Tibial nerve (tissue), 4 donors: ENCODE results near the gene PEX3. TPM values are rescaled to one million over a fixed set of nuclear protein-coding genes. Genes with fewer than 3 reads are reported as not detected.

Source experiments
- DNase-seq, 2 donors: peaks; one replicate each; pipeline ENCODE4 v3.0.0-alpha.2; 2019; ENCODE audit warnings: low spot score in 2 of 2
- H3K27ac ChIP-seq, 4 donors: fragments of 200-600 bp; sonication (generic) in 3 of 4; one replicate each; pipeline ENCODE4 v1.5.1; 2017 to 2019; ENCODE audit warnings: mild to moderate bottlenecking in 1 of 4
- H3K27me3 ChIP-seq, 2 donors: fragments of 200-600 bp; sonication (generic) in 1 of 2; one replicate each; pipeline versions ENCODE4 v1.5.1 to v1.6.0; 2017 to 2019
- H3K36me3 ChIP-seq, 3 donors: fragments of 200-600 bp; sonication (generic); one replicate each; pipeline ENCODE4 v1.5.1; 2018 to 2019
- H3K4me1 ChIP-seq, 4 donors: fragments of 200-600 bp; sonication (generic) in 3 of 4; one replicate each; pipeline ENCODE4 v1.5.1; 2017 to 2019
- H3K4me3 ChIP-seq, 4 donors: fragments of 200-600 bp; sonication (generic) in 3 of 4; one replicate each; pipeline ENCODE4 v1.5.1; 2017 to 2019; ENCODE audit warnings: mild to moderate bottlenecking in 1 of 4, moderate library complexity in 1 of 4
- H3K9me3 ChIP-seq, 4 donors: fragments of 200-600 bp; sonication (generic) in 3 of 4; one replicate each; pipeline ENCODE4 v1.5.1; 2017 to 2019
- EP300 ChIP-seq, 2 donors: sonication (generic); formaldehyde crosslinking; IDR thresholded peaks; one replicate each; pipeline ENCODE4 v1.6.1; 2017; ENCODE audit warnings: antibody characterized with exemption in 2 of 2, mild to moderate bottlenecking in 1 of 2
- POLR2A ChIP-seq, 2 donors: fragments of 450-650 bp; IDR thresholded peaks; one replicate each; pipeline ENCODE4 v1.6.1; 2017; ENCODE audit warnings: antibody characterized with exemption in 2 of 2, mild to moderate bottlenecking in 2 of 2, moderate library complexity in 2 of 2
- WGBS, 2 donors: methylation state at CpG; one replicate each; pipeline ENCODE4 v1.1.5; 2018; 5-methylcytosine and 5-hydroxymethylcytosine counted together
- total RNA-seq, 4 donors: library from RNA; depleted of rRNA; stranded (reverse); fragments of >200 nt; gene quantifications; one replicate each; pipeline ENCODE4 v1.1.0, GENCODE V29; 2016
- TF ChIP-seq, protein P1 (sequence below), 5 experiments: fragments of 200-600 bp in 3 of 5; fragments of 450-650 bp in 2 of 5; sonication (generic) in 3 of 5; IDR thresholded peaks; one replicate each; pipeline ENCODE4 v1.5.1; 2016 to 2019; ENCODE audit warnings: antibody characterized with exemption in 5 of 5, mild to moderate bottlenecking in 3 of 5, moderate library complexity in 2 of 5

PEX3 gene
- total RNA-seq, 4 donors from 2014 or later, result 9.0 to 20.6 (median 13.7) TPM

DNA sequence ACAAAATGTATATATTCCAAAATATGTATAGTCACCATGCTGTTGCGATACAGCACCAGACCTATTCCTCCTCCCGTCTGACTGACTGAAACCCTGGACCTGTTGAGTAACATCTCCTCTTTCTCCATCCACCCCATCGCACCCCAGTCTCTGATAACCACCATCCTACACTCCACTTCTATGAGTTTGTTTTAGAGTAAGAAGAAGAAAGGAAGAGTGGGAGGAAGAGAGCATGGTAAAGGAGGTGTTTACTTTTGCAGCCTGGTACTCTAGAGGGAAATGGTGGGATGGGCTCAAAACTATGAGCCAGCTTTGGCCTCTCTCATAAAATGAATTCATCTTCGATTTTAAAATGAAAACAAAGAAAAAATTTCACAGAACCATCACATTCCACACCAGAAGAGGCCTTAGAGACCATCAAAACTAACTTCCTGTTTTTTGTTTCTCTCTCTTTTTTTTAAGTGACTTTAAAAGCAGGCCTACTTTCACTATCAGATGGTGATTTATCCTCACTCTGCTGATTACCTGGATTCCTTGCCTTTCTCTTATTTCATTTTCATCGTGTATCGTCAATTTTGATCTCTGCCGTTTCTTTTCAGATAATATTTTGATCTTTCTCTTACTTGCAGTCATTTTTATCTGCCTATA is 77.7 kb downstream of the PEX3 start:
- Histone ChIP-seq H3K4me3 (no peak overlapping the region), H3K9me3 (no peaks in the 10 kb centered on the region), H3K27me3 (no peaks in the 10 kb centered on the region), H3K36me3 (no peaks in the 10 kb centered on the region), H3K4me1 (peaks cover 0 to 15% (median 1%) of the 10 kb centered on the region in 4 donors), H3K27ac (peak overlapping the region in 3 of 4 donors; percentile 27 to 43 (median 31))
- no peak for DNase-seq
- 65 to 70% methylated on average over 7 of the region's 7 CpGs for WGBS, 2 donors
- TF ChIP-seq POLR2A (IDR thresholded peaks at IDR 0.05) (no peak), EP300 (IDR thresholded peaks at IDR 0.05) (no peak)
- TF ChIP-seq, protein P1, sequence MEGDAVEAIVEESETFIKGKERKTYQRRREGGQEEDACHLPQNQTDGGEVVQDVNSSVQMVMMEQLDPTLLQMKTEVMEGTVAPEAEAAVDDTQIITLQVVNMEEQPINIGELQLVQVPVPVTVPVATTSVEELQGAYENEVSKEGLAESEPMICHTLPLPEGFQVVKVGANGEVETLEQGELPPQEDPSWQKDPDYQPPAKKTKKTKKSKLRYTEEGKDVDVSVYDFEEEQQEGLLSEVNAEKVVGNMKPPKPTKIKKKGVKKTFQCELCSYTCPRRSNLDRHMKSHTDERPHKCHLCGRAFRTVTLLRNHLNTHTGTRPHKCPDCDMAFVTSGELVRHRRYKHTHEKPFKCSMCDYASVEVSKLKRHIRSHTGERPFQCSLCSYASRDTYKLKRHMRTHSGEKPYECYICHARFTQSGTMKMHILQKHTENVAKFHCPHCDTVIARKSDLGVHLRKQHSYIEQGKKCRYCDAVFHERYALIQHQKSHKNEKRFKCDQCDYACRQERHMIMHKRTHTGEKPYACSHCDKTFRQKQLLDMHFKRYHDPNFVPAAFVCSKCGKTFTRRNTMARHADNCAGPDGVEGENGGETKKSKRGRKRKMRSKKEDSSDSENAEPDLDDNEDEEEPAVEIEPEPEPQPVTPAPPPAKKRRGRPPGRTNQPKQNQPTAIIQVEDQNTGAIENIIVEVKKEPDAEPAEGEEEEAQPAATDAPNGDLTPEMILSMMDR (IDR thresholded peaks at IDR 0.05), result no peak

DNA sequence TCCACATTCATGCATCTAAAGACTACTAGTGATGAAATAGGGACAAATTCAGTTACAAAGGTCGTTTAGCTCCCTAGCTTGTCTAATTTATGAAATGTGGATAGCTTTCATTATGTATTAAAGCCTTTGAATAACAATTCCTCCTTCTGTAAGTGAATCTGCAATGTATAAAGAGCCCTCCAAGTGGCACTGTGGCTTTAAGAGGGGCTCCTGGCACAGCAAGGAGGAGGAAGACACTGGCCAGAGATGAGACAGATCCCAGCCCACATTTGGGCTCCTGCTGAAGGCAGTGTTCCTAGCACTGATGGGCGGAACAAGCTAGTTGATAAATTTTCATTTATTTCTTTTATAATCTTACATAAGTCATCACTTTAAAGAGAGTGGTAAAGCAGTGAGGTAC is 78.5 kb downstream of the PEX3 start:
- no peak for DNase-seq
- Histone ChIP-seq H3K27ac (no peak overlapping the region), H3K36me3 (no peaks in the 10 kb centered on the region), H3K9me3 (no peaks in the 10 kb centered on the region), H3K4me1 (peaks cover 0 to 15% (median 1%) of the 10 kb centered on the region in 4 donors), H3K4me3 (no peak overlapping the region), H3K27me3 (no peaks in the 10 kb centered on the region)
- 39 to 46% methylated on average over 2 of the region's 2 CpGs for WGBS, 2 donors
- no peak for TF ChIP-seq POLR2A (IDR thresholded peaks at IDR 0.05)

DNA sequence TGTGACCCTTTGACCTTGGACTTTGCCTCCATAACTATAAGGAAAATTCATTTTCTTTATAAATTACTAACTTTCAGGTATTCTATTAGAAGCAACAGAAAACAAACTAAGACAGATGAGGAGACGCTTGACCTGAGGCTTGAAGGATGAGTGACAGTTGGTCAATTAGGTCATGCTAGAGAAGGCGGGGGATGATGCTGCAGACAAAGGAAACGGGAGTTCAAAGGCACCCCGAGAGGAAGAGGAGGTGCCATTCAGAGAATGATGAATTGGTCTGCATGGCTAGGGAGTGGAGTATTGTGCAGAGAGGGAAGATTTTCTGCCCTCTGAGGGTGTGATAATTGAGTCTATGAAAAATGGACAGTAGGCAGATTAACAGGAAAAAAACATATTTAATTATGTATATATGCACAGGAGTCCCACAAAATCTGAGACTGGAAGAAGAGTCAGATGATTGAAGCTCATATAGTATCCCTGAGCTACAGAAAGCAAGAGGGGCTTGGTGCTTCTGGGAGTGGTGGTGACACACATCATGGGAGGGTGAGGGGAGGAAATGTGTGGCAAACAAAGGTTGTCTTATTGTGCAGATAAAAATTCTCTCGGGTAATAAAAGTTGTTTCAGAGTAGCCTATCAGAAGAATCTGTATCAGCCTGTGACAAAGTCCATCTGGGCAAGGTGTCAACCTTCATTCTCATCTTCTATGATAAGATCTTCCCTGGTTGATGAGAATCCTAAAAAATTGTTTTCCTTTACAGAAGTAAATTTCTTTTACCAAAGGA is 81.3 kb downstream of the PEX3 start:
- peaks cover 0 to 21% (median 1%) of the 10 kb centered on the region in 4 donors for H3K4me1 ChIP-seq
- no peaks in the 10 kb centered on the region for H3K27me3 ChIP-seq
- DNase-seq, result no peak
- WGBS, 2 donors, result 53 to 54% methylated on average over 5 of the region's 5 CpGs
- no peaks in the 10 kb centered on the region for H3K9me3 ChIP-seq
- no peak for TF ChIP-seq POLR2A (IDR thresholded peaks at IDR 0.05)
- TF ChIP-seq, protein P1 (IDR thresholded peaks at IDR 0.05), result no peak
- TF ChIP-seq EP300 (IDR thresholded peaks at IDR 0.05), result no peak
- H3K36me3 ChIP-seq, result no peaks in the 10 kb centered on the region
- H3K4me3 ChIP-seq, result no peak overlapping the region
- no peak overlapping the region for H3K27ac ChIP-seq

DNA sequence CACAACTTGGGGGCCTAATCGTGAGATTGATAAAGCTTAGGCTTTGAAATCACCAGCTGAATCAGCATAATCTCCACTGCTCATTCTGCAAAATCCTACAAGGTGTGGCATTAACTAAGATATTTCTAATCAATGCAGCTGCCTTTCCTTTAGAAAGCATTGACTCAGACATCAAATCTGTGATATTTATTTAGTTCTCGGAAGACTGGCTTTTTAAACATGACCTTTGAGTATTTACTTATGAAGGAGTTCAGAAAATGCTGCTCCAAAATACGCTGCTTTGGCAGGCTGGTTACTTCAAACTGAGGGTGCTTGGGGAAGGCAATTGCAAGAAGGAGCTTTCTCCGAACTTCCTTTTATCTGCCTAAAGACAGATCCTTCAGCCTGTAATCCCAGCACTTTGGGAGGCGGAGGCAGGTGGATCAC is 84.6 kb downstream of the PEX3 start:
- no peaks in the 10 kb centered on the region for H3K9me3 ChIP-seq
- TF ChIP-seq, protein P1 (IDR thresholded peaks at IDR 0.05), result no peak
- no peak for TF ChIP-seq POLR2A (IDR thresholded peaks at IDR 0.05)
- TF ChIP-seq EP300 (IDR thresholded peaks at IDR 0.05), result no peak
- H3K36me3 ChIP-seq, result no peaks in the 10 kb centered on the region
- no peak overlapping the region for H3K4me3 ChIP-seq
- 65 to 66% methylated on average over 5 of the region's 5 CpGs for WGBS, 2 donors
- DNase-seq, result no peak
- no peaks in the 10 kb centered on the region for H3K27me3 ChIP-seq
- H3K4me1 ChIP-seq, result peaks cover 0 to 12% (median 4%) of the 10 kb centered on the region in 4 donors
- H3K27ac ChIP-seq, result no peak overlapping the region

DNA sequence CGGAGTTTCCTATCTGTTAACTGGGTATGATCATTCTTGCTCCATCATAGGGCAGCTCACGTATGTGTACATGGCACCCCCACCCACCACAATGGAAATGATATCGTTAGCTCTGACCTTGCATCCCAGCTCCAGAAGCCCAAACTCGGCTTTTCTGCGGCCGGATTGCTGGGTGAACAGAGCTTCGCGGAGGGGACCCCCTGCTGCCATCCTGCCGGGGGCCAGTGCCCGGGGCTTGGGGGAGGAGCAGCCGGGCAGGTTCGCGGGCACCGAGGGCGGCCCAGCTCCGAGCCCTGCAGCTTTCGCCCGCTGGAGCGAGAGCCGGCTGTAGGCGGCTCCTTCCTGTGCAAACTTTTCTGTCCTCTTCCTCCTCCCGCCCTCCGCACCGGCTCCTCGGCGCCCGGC is 85.9 kb downstream of the PEX3 start:
- peaks cover 0 to 12% (median 4%) of the 10 kb centered on the region in 4 donors for H3K4me1 ChIP-seq
- DNase-seq, result no peak
- no peaks in the 10 kb centered on the region for H3K36me3 ChIP-seq
- 2 to 4% methylated on average over 25 to 27 of the region's 27 CpGs for WGBS, 2 donors
- TF ChIP-seq EP300 (IDR thresholded peaks at IDR 0.05), result no peak
- no peak for TF ChIP-seq POLR2A (IDR thresholded peaks at IDR 0.05)
- TF ChIP-seq, protein P1 (IDR thresholded peaks at IDR 0.05), result no peak
- peak overlapping the region; percentile 34 to 63 (median 54) for H3K4me3 ChIP-seq
- no peaks in the 10 kb centered on the region for H3K9me3 ChIP-seq
- no peaks in the 10 kb centered on the region for H3K27me3 ChIP-seq
- peak overlapping the region in 2 of 4 donors; percentile 63 to 76 for H3K27ac ChIP-seq
